HepG2 (cell line): Measurements from ENCODE around the gene ALG9.

Experiments used
- ATF2 ChIP-seq: sonication (generic); formaldehyde crosslinking; IDR thresholded peaks from 2 replicates; pipeline ENCODE4 v1.4.0; 2020; ENCODE audit warnings: missing genetic modification reagents
- BHLHE40 ChIP-seq: IDR thresholded peaks from 2 replicates; pipeline ENCODE4 v1.6.1; 2011; ENCODE audit warnings: low read length, improper control_type of control experiment
- CEBPZ ChIP-seq: IDR thresholded peaks from 2 replicates; pipeline ENCODE4 v1.6.1; 2012; ENCODE audit warnings: low read length, improper control_type of control experiment
- HBP1 ChIP-seq: IDR thresholded peaks from 2 replicates; pipeline ENCODE4 v1.6.1; 2016; ENCODE audit warnings: low read depth, control low read depth
- MLX ChIP-seq: IDR thresholded peaks from 2 replicates; pipeline ENCODE4 v1.6.1; 2016
- MXI1 ChIP-seq: IDR thresholded peaks from 3 replicates; pipeline ENCODE4 v1.6.1; 2012; ENCODE audit warnings: low read depth, low read length, inconsistent platforms, borderline replicate concordance
- NFRKB ChIP-seq: fragments of 450-650 bp; IDR thresholded peaks from 2 replicates; pipeline ENCODE4 v1.6.1; 2017
- RBM22 ChIP-seq: fragments of 200-400 bp; formaldehyde crosslinking; optimal IDR thresholded peaks from 2 replicates; pipeline ENCODE3; 2017; ENCODE audit warnings: mild to moderate bottlenecking, low read length, moderate library complexity
- SOX6 ChIP-seq, 2 experiments: fragments of 450-650 bp in 1 of 2; sonication (generic) in 1 of 2; formaldehyde crosslinking in 1 of 2; IDR thresholded peaks; 2 replicates each; pipeline versions ENCODE4 v1.4.0 to v1.6.1; 2017 to 2020; ENCODE audit warnings: antibody characterized with exemption in 1 of 2, mild to moderate bottlenecking in 1 of 2, missing genetic modification reagents in 1 of 2
- TGIF2 ChIP-seq: IDR thresholded peaks from 2 replicates; pipeline ENCODE4 v1.6.1; 2016; ENCODE audit warnings: control low read depth, missing compliant biosample characterization
- ZNF234 ChIP-seq: sonication (generic); formaldehyde crosslinking; conservative IDR thresholded peaks from 2 replicates; pipeline ENCODE4 v1.5.1; 2020; ENCODE audit warnings: mild to moderate bottlenecking, missing genetic modification reagents
- ZNF775 ChIP-seq: sonication (generic); formaldehyde crosslinking; IDR thresholded peaks from 2 replicates; pipeline ENCODE4 v1.4.0; 2020; ENCODE audit warnings: missing genetic modification reagents, mild to moderate bottlenecking, moderate library complexity, borderline replicate concordance

GRCh38 chr11:111882202-111882601, 10.8 kb upstream of the ALG9 start:
- TF ChIP-seq HBP1 (CRISPR knock-in tag) (no peak), ATF2 (CRISPR knock-in tag) (no peak), CEBPZ (no peak), NFRKB (no peak), BHLHE40 (no peak), ZNF234 (CRISPR knock-in tag) (no peak), MXI1 (no peak), MLX (CRISPR knock-in tag) (no peak), ZNF775 (CRISPR knock-in tag) (no peak), RBM22 (no peak), TGIF2 (CRISPR knock-in tag) (no peak), SOX6 (IDR thresholded peaks at IDR 0.05) (no peak), SOX6 (CRISPR knock-in tag; IDR thresholded peaks at IDR 0.05) (no peak)
